Measurements from ENCODE around the gene OXA1L. TPM values are rescaled to one million over a fixed set of nuclear protein-coding genes. Genes with fewer than 3 reads are reported as not detected.

Gene OXA1L
- total and polyA plus RNA-seq, 2 of the 13 experiments (the other 11 are each of a cell fraction or from before 2014, with no cell fraction given): 230 to 589 TPM

DNA sequence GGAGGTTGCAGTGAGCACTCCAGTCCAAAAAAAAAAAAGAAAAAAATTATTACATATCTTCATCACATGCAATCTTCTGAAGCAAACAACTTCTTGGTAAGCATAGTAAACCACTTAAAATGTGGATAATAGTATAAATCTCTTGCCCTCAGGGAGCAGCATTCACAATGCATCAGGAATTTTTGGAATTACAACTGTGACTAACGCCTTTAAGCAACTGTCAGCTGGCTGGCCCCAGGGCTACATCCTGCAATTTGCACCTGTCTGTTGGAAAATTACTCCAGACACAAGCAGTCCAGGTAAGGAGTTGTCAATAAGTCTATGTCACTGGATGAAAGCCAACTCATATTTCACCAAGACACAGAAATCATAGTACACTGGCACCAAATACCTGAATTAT is 54.2 kb downstream of the OXA1L start (continued):
- TF ChIP-seq LCORL (IDR thresholded peaks at IDR 0.05): no peak
- TF ChIP-seq LCORL (CRISPR knock-in tag; IDR thresholded peaks at IDR 0.05): peak; percentile 14; the same call in 1 of the 2 replicates
- TF ChIP-seq CHD4 (IDR thresholded peaks at IDR 0.05; ENCODE audit: borderline replicate concordance, low read length): no peak
- 0 out of 2 replicates have a peak, but pooled peaks have one; percentile 20 for TF ChIP-seq MTF2 (CRISPR knock-in tag; IDR thresholded peaks at IDR 0.05; ENCODE audit: borderline replicate concordance)
- TF ChIP-seq ZNF619 (CRISPR knock-in tag; IDR thresholded peaks at IDR 0.05): 0 out of 2 replicates have a peak, but pooled peaks have one; percentile 6
- no peak for TF ChIP-seq ZNF570 (CRISPR knock-in tag; IDR thresholded peaks at IDR 0.05; ENCODE audit: borderline replicate concordance)
- TF ChIP-seq, protein P1, sequence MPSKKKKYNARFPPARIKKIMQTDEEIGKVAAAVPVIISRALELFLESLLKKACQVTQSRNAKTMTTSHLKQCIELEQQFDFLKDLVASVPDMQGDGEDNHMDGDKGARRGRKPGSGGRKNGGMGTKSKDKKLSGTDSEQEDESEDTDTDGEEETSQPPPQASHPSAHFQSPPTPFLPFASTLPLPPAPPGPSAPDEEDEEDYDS (CRISPR knock-in tag; IDR thresholded peaks at IDR 0.05): no peak
- TF ChIP-seq ZNF253 (CRISPR knock-in tag; IDR thresholded peaks at IDR 0.05; ENCODE audit: borderline replicate concordance): no peak
- no peak for TF ChIP-seq NFRKB (IDR thresholded peaks at IDR 0.05)
- TF ChIP-seq GATA4 (IDR thresholded peaks at IDR 0.05; ENCODE audit: borderline replicate concordance, low read depth): no peak
- no peak for TF ChIP-seq KDM5B (CRISPR knock-in tag; IDR thresholded peaks at IDR 0.05; ENCODE audit: borderline replicate concordance)
- no peak for TF ChIP-seq MATR3 (CRISPR knock-in tag; IDR thresholded peaks at IDR 0.05)
- TF ChIP-seq KLF15 (CRISPR knock-in tag; IDR thresholded peaks at IDR 0.05; ENCODE audit: borderline replicate concordance): no peak
- TF ChIP-seq ZEB1 (IDR thresholded peaks at IDR 0.05; ENCODE audit: insufficient replicate concordance, low read depth): no peak
- no peak for TF ChIP-seq ZNF3 (CRISPR knock-in tag; IDR thresholded peaks at IDR 0.05)
- 0 out of 2 replicates have a peak, but pooled peaks have one; percentile 30 for TF ChIP-seq PHF20 (CRISPR knock-in tag; IDR thresholded peaks at IDR 0.05)
- TF ChIP-seq NFATC3 (CRISPR knock-in tag; IDR thresholded peaks at IDR 0.05): no peak
- no peak for TF ChIP-seq KLF12 (CRISPR knock-in tag; IDR thresholded peaks at IDR 0.05; ENCODE audit: borderline replicate concordance)
- no peak for TF ChIP-seq NBN (conservative IDR thresholded peaks at IDR 0.05)
- no peak for TF ChIP-seq THAP11 (CRISPR knock-in tag; IDR thresholded peaks at IDR 0.05)
- 0 out of 2 replicates have a peak, but pooled peaks have one; percentile 21 for TF ChIP-seq CBX2 (IDR thresholded peaks at IDR 0.05; ENCODE audit: low read depth, low read length)
- no peak for TF ChIP-seq CBX2 (CRISPR knock-in tag; IDR thresholded peaks at IDR 0.05; ENCODE audit: low read depth)
- no peak for TF ChIP-seq NFE2 (CRISPR knock-in tag; IDR thresholded peaks at IDR 0.05)

Data from HepG2 (cell line).